Endometrial microvascular endothelial cells (primary cell): Measurements from ENCODE around the gene CXorf49B. TPM values are rescaled to one million over a fixed set of nuclear protein-coding genes. Genes with fewer than 3 reads are reported as not detected.
"Not testable (repeated sequence)": the region's sequence is repeated elsewhere in the genome, so short reads cannot be mapped to it uniquely, and the experiment has no call there.

Experiments used
- in situ Hi-C: cut with HindIII; loops from 2 replicates; pipeline ENCODE4 v1.10.0; 2017; ENCODE audit warnings: low sequenced_read_pairs, low pct_unique_long_range_greater_than_20kb; ENCODE audit errors: inconsistent ontology term
- total RNA-seq: library from RNA; depleted of rRNA; stranded (reverse); fragments of >200 nt; gene quantifications from one replicate; pipeline ENCODE4 v1.2.3, GENCODE V29; 2015; ENCODE audit errors: inconsistent ontology term

CXorf49B gene
- total RNA-seq, result not detected

GRCh38 chrX:71763049-71763448 lies at the start of gene CXorf49B:
Gene CXorf49B (plus strand): TSS chrX:71763349. CDS start chrX:71763424, 75 bp downstream.
- in situ Hi-C loops, result not testable (repeated sequence)

- in situ Hi-C loops, result not testable (repeated sequence)
Observed at GRCh38 chrX:71714064-71714463, 49.1 kb upstream of the CXorf49B start.

GRCh38 chrX:71715551-71715950 lies 47.6 kb upstream of the CXorf49B start:
- in situ Hi-C loops, result not testable (repeated sequence)

GRCh38 chrX:71716323-71716722 lies 46.8 kb upstream of the CXorf49B start:
- in situ Hi-C loops, result not testable (repeated sequence)

GRCh38 chrX:71718185-71718584 lies 45.0 kb upstream of the CXorf49B start, which contains the start of gene CXorf49:
Gene CXorf49 (minus strand): TSS chrX:71718285. CDS start chrX:71718151, 134 bp downstream.
- in situ Hi-C loops, result not testable (repeated sequence)

- in situ Hi-C loops, result not testable (repeated sequence)
Observed at GRCh38 chrX:71719195-71719594, 44.0 kb upstream of the CXorf49B start.

- in situ Hi-C loops, result not testable (repeated sequence)
Observed at GRCh38 chrX:71720289-71720886, 42.8 kb upstream of the CXorf49B start.

- in situ Hi-C loops, result not testable (repeated sequence)
Observed at GRCh38 chrX:71760688-71761281, 2.4 kb upstream of the CXorf49B start.

GRCh38 chrX:71764832-71765231 lies 1.7 kb downstream of the CXorf49B start:
- in situ Hi-C loops, result not testable (repeated sequence)

- in situ Hi-C loops, result not testable (repeated sequence)
Observed at GRCh38 chrX:71765613-71766012, 2.5 kb downstream of the CXorf49B start.

GRCh38 chrX:71767134-71767533 lies 4.0 kb downstream of the CXorf49B start:
- in situ Hi-C loops, result not testable (repeated sequence)

GRCh38 chrX:71778322-71778721 lies 15.2 kb downstream of the CXorf49B start:
- in situ Hi-C loops, result not testable (repeated sequence)

GRCh38 chrX:71782225-71782949 lies 19.2 kb downstream of the CXorf49B start:
- in situ Hi-C loops, result not testable (repeated sequence)

GRCh38 chrX:71782950-71783299 lies 19.8 kb downstream of the CXorf49B start:
- in situ Hi-C loops, result not testable (repeated sequence)

GRCh38 chrX:71783569-71784347 lies 20.6 kb downstream of the CXorf49B start:
- in situ Hi-C loops, result not testable (repeated sequence)

GRCh38 chrX:71784348-71784983 lies 21.3 kb downstream of the CXorf49B start:
- in situ Hi-C loops, result not testable (repeated sequence)

GRCh38 chrX:71806450-71806849 lies 43.3 kb downstream of the CXorf49B start:
- in situ Hi-C loops, result not testable (repeated sequence)

GRCh38 chrX:71809886-71810285 lies 46.7 kb downstream of the CXorf49B start:
- in situ Hi-C loops, result no loop called here
